ENCODE measurements around the gene CASTOR1. TPM values are rescaled to one million over a fixed set of nuclear protein-coding genes. Genes with fewer than 3 reads are reported as not detected.
"Not testable (repeated sequence)": the region's sequence is repeated elsewhere in the genome, so short reads cannot be mapped to it uniquely, and the experiment has no call there.

The CASTOR1 gene
- 10 to 100 TPM; 10.6 to 12.4 TPM for total RNA-seq
- 1.4 to 1.6 reads per million in 2 donors for total RNA-seq

- H3K4me1 Mint-ChIP-seq: peaks cover 28% of the 10 kb centered on the region
- no peaks in the 10 kb centered on the region for H3K27me3 Mint-ChIP-seq
- no peaks in the 10 kb centered on the region for H3K9me3 ChIP-seq (ENCODE audit: control insufficient read depth, low read length, poor library complexity, severe bottlenecking)
- peak within 1 kb of the TSS; percentile 89 for H3K27ac Mint-ChIP-seq
- ATAC-seq: peak; percentile 83
- DNase-seq: peak; percentile 75 to 90 (median 89)
- peak within 1 kb of the TSS; percentile 92 for H3K4me3 Mint-ChIP-seq
- H3K36me3 Mint-ChIP-seq (ENCODE audit: low read depth): peaks cover 4% of the 10 kb centered on the region
These were observed at the start of gene CASTOR1 for GRCh38 chr22:30289141-30289979. Gene CASTOR1, minus strand, starts transcription at chr22:30289505. Its CDS starts 8 bp downstream, at chr22:30289497.

GRCh38 chr22:30338802-30339201, 49.5 kb upstream of the CASTOR1 start:
- H3K36me3 Mint-ChIP-seq (ENCODE audit: low read depth): peaks cover 11% of the 10 kb centered on the region
- peak overlapping the region; percentile 12 for H3K4me3 Mint-ChIP-seq
- DNase-seq (no peak), ATAC-seq (no peak)
- no peaks in the 10 kb centered on the region for H3K9me3 ChIP-seq (ENCODE audit: control insufficient read depth, low read length, poor library complexity, severe bottlenecking)
- H3K27me3 Mint-ChIP-seq: no peaks in the 10 kb centered on the region
- H3K4me1 Mint-ChIP-seq: peaks cover 5% of the 10 kb centered on the region
- H3K27ac Mint-ChIP-seq: peak overlapping the region; percentile 81

- H3K9me3 ChIP-seq (ENCODE audit: control insufficient read depth, low read length, poor library complexity, severe bottlenecking); DNase-seq; H3K27me3 Mint-ChIP-seq; H3K4me1 Mint-ChIP-seq; ATAC-seq: not testable (repeated sequence)
- peak overlapping the region; percentile 12 for H3K4me3 Mint-ChIP-seq
- H3K36me3 Mint-ChIP-seq (ENCODE audit: low read depth): peaks cover 11% of the 10 kb centered on the region
- peak overlapping the region; percentile 81 for H3K27ac Mint-ChIP-seq
These were observed 49.0 kb upstream of the CASTOR1 start for GRCh38 chr22:30338341-30338740.

- Mint-ChIP-seq H3K4me1 (no peaks in the 10 kb centered on the region), H3K27ac (peak overlapping the region; percentile 81), H3K4me3 (no peak overlapping the region), H3K27me3 (no peaks in the 10 kb centered on the region), H3K36me3 (ENCODE audit: low read depth) (peaks cover 8% of the 10 kb centered on the region)
- DNase-seq: no peak
- H3K9me3 ChIP-seq (ENCODE audit: control insufficient read depth, low read length, poor library complexity, severe bottlenecking): no peaks in the 10 kb centered on the region
- no peak for ATAC-seq
These were observed 48.1 kb upstream of the CASTOR1 start for GRCh38 chr22:30337461-30337778.

- no peak for DNase-seq
- H3K9me3 ChIP-seq (ENCODE audit: control insufficient read depth, low read length, poor library complexity, severe bottlenecking): no peaks in the 10 kb centered on the region
- no peak for ATAC-seq
- no peaks in the 10 kb centered on the region for H3K27me3 Mint-ChIP-seq
- H3K4me1 Mint-ChIP-seq: no peaks in the 10 kb centered on the region
- peak overlapping the region; percentile 14 for H3K27ac Mint-ChIP-seq
- peaks cover 5% of the 10 kb centered on the region for H3K36me3 Mint-ChIP-seq (ENCODE audit: low read depth)
- H3K4me3 Mint-ChIP-seq: no peak overlapping the region
These were observed 47.6 kb upstream of the CASTOR1 start for GRCh38 chr22:30336752-30337460.

GRCh38 chr22:30335236-30335635, 45.9 kb upstream of the CASTOR1 start:
- DNase-seq (no peak), ATAC-seq (no peak)
- Mint-ChIP-seq H3K36me3 (ENCODE audit: low read depth) (peaks cover 5% of the 10 kb centered on the region), H3K27ac (no peak overlapping the region), H3K4me1 (peaks cover 4% of the 10 kb centered on the region), H3K4me3 (no peak overlapping the region), H3K27me3 (no peaks in the 10 kb centered on the region)
- H3K9me3 ChIP-seq (ENCODE audit: control insufficient read depth, low read length, poor library complexity, severe bottlenecking): no peaks in the 10 kb centered on the region

GRCh38 chr22:30334646-30335045, 45.3 kb upstream of the CASTOR1 start:
- H3K36me3 Mint-ChIP-seq (ENCODE audit: low read depth): peaks cover 5% of the 10 kb centered on the region
- H3K27ac Mint-ChIP-seq: peak overlapping the region; percentile 56
- H3K4me1 Mint-ChIP-seq: peaks cover 4% of the 10 kb centered on the region

GRCh38 chr22:30333707-30334087, 44.4 kb upstream of the CASTOR1 start:
- Mint-ChIP-seq H3K4me3 (no peak overlapping the region), H3K27me3 (no peaks in the 10 kb centered on the region), H3K36me3 (ENCODE audit: low read depth) (peaks cover 5% of the 10 kb centered on the region), H3K4me1 (peaks cover 4% of the 10 kb centered on the region), H3K27ac (peak overlapping the region; percentile 56)
- DNase-seq (no peak), ATAC-seq (no peak)
- no peaks in the 10 kb centered on the region for H3K9me3 ChIP-seq (ENCODE audit: control insufficient read depth, low read length, poor library complexity, severe bottlenecking)

More at GRCh38 chr22:30334646-30335045, 45.3 kb upstream of the CASTOR1 start:
- H3K9me3 ChIP-seq (ENCODE audit: control insufficient read depth, low read length, poor library complexity, severe bottlenecking): no peaks in the 10 kb centered on the region
- H3K27me3 Mint-ChIP-seq: no peaks in the 10 kb centered on the region
- DNase-seq (no peak), ATAC-seq (no peak)
- no peak overlapping the region for H3K4me3 Mint-ChIP-seq

- Mint-ChIP-seq H3K4me3 (no peak overlapping the region), H3K27me3 (no peaks in the 10 kb centered on the region), H3K27ac (peak overlapping the region; percentile 37), H3K4me1 (peaks cover 5% of the 10 kb centered on the region), H3K36me3 (ENCODE audit: low read depth) (peaks cover 5% of the 10 kb centered on the region)
- ATAC-seq (no peak), DNase-seq (no peak)
- no peaks in the 10 kb centered on the region for H3K9me3 ChIP-seq (ENCODE audit: control insufficient read depth, low read length, poor library complexity, severe bottlenecking)
These were observed 43.8 kb upstream of the CASTOR1 start for GRCh38 chr22:30332994-30333706.

GRCh38 chr22:30332551-30332950, 43.2 kb upstream of the CASTOR1 start:
- peaks cover 5% of the 10 kb centered on the region for H3K36me3 Mint-ChIP-seq (ENCODE audit: low read depth)
- H3K27ac Mint-ChIP-seq: peak overlapping the region; percentile 37
- peak overlapping the region; percentile 36 for H3K4me3 Mint-ChIP-seq
- no peaks in the 10 kb centered on the region for H3K9me3 ChIP-seq (ENCODE audit: control insufficient read depth, low read length, poor library complexity, severe bottlenecking)
- peaks cover 10% of the 10 kb centered on the region for H3K4me1 Mint-ChIP-seq
- H3K27me3 Mint-ChIP-seq: no peaks in the 10 kb centered on the region
- ATAC-seq (no peak), DNase-seq (no peak)

GRCh38 chr22:30328466-30329049, 39.3 kb upstream of the CASTOR1 start:
- Mint-ChIP-seq H3K4me3 (no peak overlapping the region), H3K4me1 (peaks cover 39% of the 10 kb centered on the region)

GRCh38 chr22:30327864-30328345, 38.6 kb upstream of the CASTOR1 start:
- Mint-ChIP-seq H3K27ac (peak overlapping the region; percentile 93), H3K27me3 (no peaks in the 10 kb centered on the region), H3K36me3 (ENCODE audit: low read depth) (peaks cover 2% of the 10 kb centered on the region), H3K4me1 (peaks cover 45% of the 10 kb centered on the region), H3K4me3 (peak overlapping the region; percentile 41)
- ATAC-seq: no peak
- H3K9me3 ChIP-seq (ENCODE audit: control insufficient read depth, low read length, poor library complexity, severe bottlenecking): no peaks in the 10 kb centered on the region
- DNase-seq: no peak

More at GRCh38 chr22:30328466-30329049, 39.3 kb upstream of the CASTOR1 start:
- H3K27ac Mint-ChIP-seq: peak overlapping the region; percentile 93
- no peak for ATAC-seq
- H3K9me3 ChIP-seq (ENCODE audit: control insufficient read depth, low read length, poor library complexity, severe bottlenecking): no peaks in the 10 kb centered on the region
- H3K36me3 Mint-ChIP-seq (ENCODE audit: low read depth): peaks cover 2% of the 10 kb centered on the region
- no peak for DNase-seq
- no peaks in the 10 kb centered on the region for H3K27me3 Mint-ChIP-seq
